OCI-LY1 (cell line): ENCODE measurements around the gene ST7L.
"Not testable (repeated sequence)": the region's sequence is repeated elsewhere in the genome, so short reads cannot be mapped to it uniquely, and the experiment has no call there.

ENCODE experiments used
- H2AFZ ChIP-seq: fragments of 200-600 bp; sonication (generic), shearing (Covaris generic); 2 replicates; pipeline ENCODE4 v1.6.0; 2014; ENCODE audit warnings: antibody characterized with exemption, mild to moderate bottlenecking, low read length
- H3F3A ChIP-seq: fragments of 200-600 bp; sonication (generic), shearing (Covaris generic); 2 replicates; pipeline ENCODE4 v1.6.0; 2014; ENCODE audit warnings: mild to moderate bottlenecking, antibody characterized with exemption, low read length, moderate library complexity; ENCODE audit not compliant: insufficient read depth
- H3K27ac ChIP-seq: fragments of 200-600 bp; sonication (generic); 2 replicates; pipeline ENCODE4 v1.5.1; 2014; ENCODE audit warnings: low read length, mixed run types, mild to moderate bottlenecking, low read depth; ENCODE audit not compliant: poor library complexity, severe bottlenecking
- H3K27me3 ChIP-seq: fragments of 200-600 bp; sonication (generic); 2 replicates; pipeline ENCODE4 v1.6.0; 2014; ENCODE audit warnings: antibody characterized with exemption, mild to moderate bottlenecking, low read length, moderate library complexity; ENCODE audit not compliant: insufficient read depth
- H3K36me3 ChIP-seq: fragments of 200-600 bp; sonication (generic); 2 replicates; pipeline ENCODE4 v1.6.1; 2014; ENCODE audit warnings: mild to moderate bottlenecking, antibody characterized with exemption, low read length, moderate library complexity, mixed read lengths; ENCODE audit not compliant: insufficient read depth
- H3K4me1 ChIP-seq: fragments of 200-600 bp; sonication (generic); 2 replicates; pipeline ENCODE4 v1.5.1; 2014; ENCODE audit warnings: mild to moderate bottlenecking, low read length, moderate library complexity; ENCODE audit not compliant: insufficient read depth, severe bottlenecking
- H3K4me2 ChIP-seq: fragments of 200-600 bp; sonication (generic), shearing (Covaris generic); 2 replicates; pipeline ENCODE4 v1.6.1; 2014; ENCODE audit warnings: low read length
- H3K4me3 ChIP-seq: fragments of 200-600 bp; sonication (generic); 2 replicates; pipeline ENCODE4 v1.5.1; 2014; ENCODE audit warnings: low read length, low read depth, mild to moderate bottlenecking, mixed read lengths; ENCODE audit not compliant: poor library complexity, severe bottlenecking
- H3K79me2 ChIP-seq: fragments of 200-600 bp; shearing (Covaris generic); 2 replicates; pipeline ENCODE4 v1.6.1; 2016; ENCODE audit warnings: mixed run types, low read length, mixed read lengths; ENCODE audit not compliant: insufficient read depth
- H3K9ac ChIP-seq: fragments of 200-600 bp; sonication (generic), shearing (Covaris generic); 2 replicates; pipeline ENCODE4 v1.6.1; 2014; ENCODE audit warnings: mild to moderate bottlenecking, low read length, mixed read lengths
- H3K9me2 ChIP-seq: fragments of 200-600 bp; sonication (generic), shearing (Covaris generic); 2 replicates; pipeline ENCODE4 v1.6.1; 2014; ENCODE audit warnings: low read depth, mild to moderate bottlenecking, low read length, mixed read lengths
- H3K9me3 ChIP-seq: fragments of 200-600 bp; shearing (Covaris generic); 2 replicates; pipeline ENCODE4 v1.6.1; 2014; ENCODE audit warnings: low read length, mixed read lengths
- H4K20me1 ChIP-seq: fragments of 200-600 bp; sonication (generic), shearing (Covaris generic); 2 replicates; pipeline ENCODE4 v1.6.0; 2016; ENCODE audit warnings: mild to moderate bottlenecking, low read length; ENCODE audit not compliant: insufficient read depth
- EZH2 ChIP-seq: fragments of 200-600 bp; sonication (generic), shearing (Covaris generic); IDR thresholded peaks from 2 replicates; pipeline ENCODE4 v1.8.0; 2017; ENCODE audit warnings: borderline replicate concordance, mixed run types, mild to moderate bottlenecking, antibody characterized with exemption, low read length, moderate library complexity, mixed read lengths
- TF ChIP-seq, protein P1 (sequence below): fragments of 200-600 bp; sonication (generic), shearing (Covaris generic); IDR thresholded peaks from 2 replicates; pipeline ENCODE4 v1.5.1; 2017; ENCODE audit warnings: mild to moderate bottlenecking, antibody characterized with exemption, low read length, moderate library complexity, mixed read lengths

ST7L gene

DNA sequence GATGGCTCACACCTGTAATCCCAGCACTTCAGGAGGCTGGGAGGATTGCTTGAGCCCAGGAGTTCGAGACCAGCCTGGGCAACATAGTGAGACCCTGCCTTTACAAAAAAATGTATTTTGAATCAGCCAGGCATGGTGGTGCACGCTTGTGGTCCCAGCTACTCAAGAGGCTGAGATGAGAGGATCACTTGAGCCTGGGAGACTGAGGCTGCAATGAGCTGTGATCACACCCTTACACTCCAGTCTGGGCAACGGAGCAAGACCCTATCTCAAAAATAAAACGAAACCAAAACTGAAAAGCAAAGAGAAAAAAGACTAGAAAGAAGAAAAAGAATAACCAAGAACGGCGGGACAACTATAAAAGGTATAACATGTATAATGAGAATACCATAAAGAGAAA lies 125.6 kb downstream of the ST7L start:
- no peak overlapping the region for H2AFZ ChIP-seq
- H4K20me1 ChIP-seq = no peaks in the 10 kb centered on the region
- no peaks in the 10 kb centered on the region for H3F3A ChIP-seq
- H3K27me3 ChIP-seq = no peaks in the 10 kb centered on the region; the same call in 1 of the 2 replicates
- no peaks in the 10 kb centered on the region for H3K9me2 ChIP-seq
- no peak overlapping the region for H3K27ac ChIP-seq
- H3K4me2 ChIP-seq = peak overlapping the region; percentile 23; the same call in 1 of the 2 replicates
- no peak overlapping the region for H3K9ac ChIP-seq
- no peaks in the 10 kb centered on the region for H3K79me2 ChIP-seq
- H3K4me3 ChIP-seq = no peak overlapping the region
- no peaks in the 10 kb centered on the region for H3K9me3 ChIP-seq
- TF ChIP-seq, protein P1, sequence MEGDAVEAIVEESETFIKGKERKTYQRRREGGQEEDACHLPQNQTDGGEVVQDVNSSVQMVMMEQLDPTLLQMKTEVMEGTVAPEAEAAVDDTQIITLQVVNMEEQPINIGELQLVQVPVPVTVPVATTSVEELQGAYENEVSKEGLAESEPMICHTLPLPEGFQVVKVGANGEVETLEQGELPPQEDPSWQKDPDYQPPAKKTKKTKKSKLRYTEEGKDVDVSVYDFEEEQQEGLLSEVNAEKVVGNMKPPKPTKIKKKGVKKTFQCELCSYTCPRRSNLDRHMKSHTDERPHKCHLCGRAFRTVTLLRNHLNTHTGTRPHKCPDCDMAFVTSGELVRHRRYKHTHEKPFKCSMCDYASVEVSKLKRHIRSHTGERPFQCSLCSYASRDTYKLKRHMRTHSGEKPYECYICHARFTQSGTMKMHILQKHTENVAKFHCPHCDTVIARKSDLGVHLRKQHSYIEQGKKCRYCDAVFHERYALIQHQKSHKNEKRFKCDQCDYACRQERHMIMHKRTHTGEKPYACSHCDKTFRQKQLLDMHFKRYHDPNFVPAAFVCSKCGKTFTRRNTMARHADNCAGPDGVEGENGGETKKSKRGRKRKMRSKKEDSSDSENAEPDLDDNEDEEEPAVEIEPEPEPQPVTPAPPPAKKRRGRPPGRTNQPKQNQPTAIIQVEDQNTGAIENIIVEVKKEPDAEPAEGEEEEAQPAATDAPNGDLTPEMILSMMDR = no peak
- no peak for TF ChIP-seq EZH2
- H3K4me1 ChIP-seq = no peaks in the 10 kb centered on the region
- H3K36me3 ChIP-seq = no peaks in the 10 kb centered on the region

DNA sequence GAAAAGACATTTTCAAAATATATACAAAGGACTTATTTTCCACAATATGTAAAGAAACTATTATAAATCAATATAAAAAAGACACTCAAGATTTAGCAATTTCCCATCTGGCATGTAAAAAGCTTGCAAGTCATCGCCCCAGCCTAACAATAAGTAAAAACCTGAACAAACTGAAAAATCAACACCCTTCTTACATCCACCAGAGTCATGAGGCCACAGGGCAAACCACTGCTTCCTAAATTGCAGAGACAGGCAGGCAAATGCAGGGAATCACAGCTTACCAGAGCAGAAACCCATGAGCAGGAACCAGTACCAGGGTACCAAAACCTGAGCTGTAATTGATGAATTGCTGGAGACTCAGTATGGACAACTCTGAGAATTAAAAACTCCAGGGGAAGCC lies 126.9 kb downstream of the ST7L start:
- Histone ChIP-seq H3K79me2 (no peaks in the 10 kb centered on the region), H3K9ac (no peak overlapping the region), H3K27me3 (no peaks in the 10 kb centered on the region; the same call in 1 of the 2 replicates), H3F3A (no peaks in the 10 kb centered on the region), H3K4me3 (no peak overlapping the region), H2AFZ (no peak overlapping the region), H3K27ac (no peak overlapping the region), H3K9me3 (no peaks in the 10 kb centered on the region), H3K9me2 (no peaks in the 10 kb centered on the region), H3K36me3 (no peaks in the 10 kb centered on the region), H4K20me1 (no peaks in the 10 kb centered on the region), H3K4me2 (no peak overlapping the region), H3K4me1 (no peaks in the 10 kb centered on the region)
- TF ChIP-seq, protein P1 = no peak
- TF ChIP-seq EZH2 = no peak

DNA sequence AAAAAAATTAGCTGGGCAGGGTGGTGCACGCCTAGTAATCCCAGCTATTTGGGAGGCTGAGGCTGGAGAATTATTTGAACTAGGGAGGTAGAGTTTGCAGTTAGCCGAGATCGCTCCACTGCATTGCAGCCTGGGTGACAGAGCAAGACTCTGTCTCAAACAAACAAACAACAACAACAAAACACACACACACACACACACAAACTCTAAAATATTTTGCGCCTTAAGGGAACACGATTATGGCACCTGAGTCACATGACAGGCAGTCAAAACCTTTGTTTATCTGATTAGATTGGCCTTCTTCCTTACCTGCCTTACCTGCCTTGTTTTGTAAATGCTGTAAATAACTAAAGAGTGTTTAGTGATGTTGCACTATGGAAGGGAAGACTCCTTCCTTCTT lies 130.8 kb downstream of the ST7L start:
- Histone ChIP-seq H3K9me2 (no peaks in the 10 kb centered on the region), H3K27me3 (no peaks in the 10 kb centered on the region; the same call in 1 of the 2 replicates), H3K79me2 (no peaks in the 10 kb centered on the region), H3K9ac (no peak overlapping the region), H3K9me3 (no peaks in the 10 kb centered on the region), H3F3A (no peaks in the 10 kb centered on the region), H3K4me3 (no peak overlapping the region), H3K36me3 (no peaks in the 10 kb centered on the region), H4K20me1 (no peaks in the 10 kb centered on the region), H3K4me1 (no peaks in the 10 kb centered on the region), H2AFZ (no peak overlapping the region), H3K4me2 (no peak overlapping the region), H3K27ac (no peak overlapping the region)
- TF ChIP-seq, protein P1 = no peak
- no peak for TF ChIP-seq EZH2

DNA sequence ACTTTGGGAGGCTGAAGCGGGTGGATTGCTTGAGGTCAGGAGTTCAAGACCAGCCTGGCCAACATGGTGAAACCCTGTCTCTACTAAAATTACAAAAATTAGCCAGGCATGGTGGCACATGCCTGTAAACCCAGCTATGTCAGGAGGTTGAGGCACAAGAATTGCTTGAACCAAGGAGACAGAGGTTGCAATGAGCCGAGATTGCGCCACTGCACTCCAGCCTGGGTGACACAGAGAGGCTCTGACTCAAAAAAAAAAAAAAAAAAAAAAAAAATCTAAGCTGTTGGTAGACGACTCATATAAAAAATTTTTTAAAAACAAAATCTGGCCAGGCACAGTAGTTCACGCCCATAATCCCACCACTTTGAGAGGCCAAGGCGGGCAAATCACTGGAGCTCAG lies 131.3 kb downstream of the ST7L start:
- not testable (repeated sequence) for H4K20me1 ChIP-seq, H3K79me2 ChIP-seq, H3K4me3 ChIP-seq, H3K9me3 ChIP-seq, H3K27me3 ChIP-seq, H3K4me1 ChIP-seq, H3K9ac ChIP-seq, H3K27ac ChIP-seq, H3K9me2 ChIP-seq, H3K4me2 ChIP-seq, H2AFZ ChIP-seq, H3K36me3 ChIP-seq, H3F3A ChIP-seq

DNA sequence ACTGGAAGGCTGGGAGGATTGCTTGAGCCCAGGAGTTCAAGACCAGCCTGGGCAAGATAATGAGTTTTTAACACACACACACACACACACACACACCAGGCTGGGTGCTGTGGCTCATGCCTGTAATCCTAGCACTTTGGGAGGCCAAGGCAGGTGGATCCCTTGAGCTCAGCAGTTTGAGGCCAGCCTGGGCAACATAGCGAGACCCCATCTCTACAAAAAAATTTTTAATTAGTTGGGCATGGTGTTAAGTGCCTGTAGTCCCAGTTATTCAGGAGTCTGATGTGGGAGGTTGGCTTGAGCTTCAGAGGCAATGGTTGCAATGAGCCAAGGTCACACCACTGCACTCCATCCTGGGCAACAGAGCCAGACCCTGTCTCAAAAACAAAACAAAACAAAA lies 132.9 kb downstream of the ST7L start:
- H3K9me2 ChIP-seq, H4K20me1 ChIP-seq, H3K9ac ChIP-seq, H3K27ac ChIP-seq, H3K4me2 ChIP-seq, H3K4me1 ChIP-seq, H3K79me2 ChIP-seq, H3K36me3 ChIP-seq, H3K9me3 ChIP-seq, H3K4me3 ChIP-seq, H3F3A ChIP-seq, H3K27me3 ChIP-seq, H2AFZ ChIP-seq: not testable (repeated sequence)
